Measurements from ENCODE around the gene WHRN. TPM values are rescaled to one million over a fixed set of nuclear protein-coding genes. Genes with fewer than 3 reads are reported as not detected.

The WHRN gene
- total RNA-seq, 1 donor from 2014 or later: 11.8 TPM

- DNase-seq (ENCODE audit: low spot score): no peak
Observed at GRCh38 chr9:114450181-114450580, 55.1 kb downstream of the WHRN start.

- no peak for DNase-seq (ENCODE audit: low spot score)
Observed at GRCh38 chr9:114449236-114449635, 56.0 kb downstream of the WHRN start.

- DNase-seq (ENCODE audit: low spot score): no peak
Observed at GRCh38 chr9:114448706-114449105, 56.6 kb downstream of the WHRN start.

GRCh38 chr9:114446672-114447450, 58.4 kb downstream of the WHRN start:
- DNase-seq (ENCODE audit: low spot score): no peak

- DNase-seq (ENCODE audit: low spot score): no peak
Observed at GRCh38 chr9:114446036-114446435, 59.2 kb downstream of the WHRN start.

- no peak for DNase-seq (ENCODE audit: low spot score)
Observed at GRCh38 chr9:114445616-114446015, 59.7 kb downstream of the WHRN start.

- no peak for DNase-seq (ENCODE audit: low spot score)
Observed at GRCh38 chr9:114442022-114442421, 63.3 kb downstream of the WHRN start.

- DNase-seq (ENCODE audit: low spot score): no peak
Observed at GRCh38 chr9:114437401-114437893, 67.8 kb downstream of the WHRN start.

GRCh38 chr9:114434878-114435311, 70.4 kb downstream of the WHRN start:
- no peak for DNase-seq (ENCODE audit: low spot score)

GRCh38 chr9:114433720-114434255, 71.5 kb downstream of the WHRN start:
- no peak for DNase-seq (ENCODE audit: low spot score)

GRCh38 chr9:114433086-114433485, 72.2 kb downstream of the WHRN start:
- DNase-seq (ENCODE audit: low spot score): no peak

GRCh38 chr9:114432323-114433067, 72.8 kb downstream of the WHRN start:
- no peak for DNase-seq (ENCODE audit: low spot score)

- no peak for DNase-seq (ENCODE audit: low spot score)
Observed at GRCh38 chr9:114431770-114432169, 73.5 kb downstream of the WHRN start.

GRCh38 chr9:114431003-114431402, 74.3 kb downstream of the WHRN start:
- DNase-seq (ENCODE audit: low spot score): no peak

GRCh38 chr9:114430457-114430856, 74.8 kb downstream of the WHRN start:
- DNase-seq (ENCODE audit: low spot score): no peak

- DNase-seq (ENCODE audit: low spot score): no peak
Observed at GRCh38 chr9:114429488-114429887, 75.8 kb downstream of the WHRN start.

GRCh38 chr9:114428466-114428865, 76.8 kb downstream of the WHRN start:
- no peak for DNase-seq (ENCODE audit: low spot score)

- DNase-seq (ENCODE audit: low spot score): no peak
Observed at GRCh38 chr9:114427644-114428043, 77.6 kb downstream of the WHRN start.

GRCh38 chr9:114426046-114426948, 79.0 kb downstream of the WHRN start:
- no peak for DNase-seq (ENCODE audit: low spot score)

- DNase-seq (ENCODE audit: low spot score): no peak
Observed at GRCh38 chr9:114425126-114425525, 80.1 kb downstream of the WHRN start.

GRCh38 chr9:114424126-114424525, 81.1 kb downstream of the WHRN start:
- no peak for DNase-seq (ENCODE audit: low spot score)

- DNase-seq (ENCODE audit: low spot score): no peak
Observed at GRCh38 chr9:114423181-114423580, 82.1 kb downstream of the WHRN start.
